Epithelial cell of esophagus (primary cell): Measurements from ENCODE around the gene PCNX1.

Experiments
- DNase-seq: peaks from one replicate; pipeline ENCODE4 v3.0.0; 2010; ENCODE audit warnings: low read depth
- H3K4me3 ChIP-seq: 2 replicates; pipeline ENCODE4 v1.5.1; 2011; ENCODE audit warnings: mild to moderate bottlenecking, low read length, control low read depth
- TF ChIP-seq, protein P1 (sequence below): IDR thresholded peaks from 2 replicates; pipeline ENCODE4 v1.5.1; 2011; ENCODE audit warnings: low read depth, mild to moderate bottlenecking, low read length, control low read depth, inconsistent platforms; ENCODE audit not compliant: insufficient read depth; ENCODE audit errors: missing control alignments

Gene PCNX1

DNA sequence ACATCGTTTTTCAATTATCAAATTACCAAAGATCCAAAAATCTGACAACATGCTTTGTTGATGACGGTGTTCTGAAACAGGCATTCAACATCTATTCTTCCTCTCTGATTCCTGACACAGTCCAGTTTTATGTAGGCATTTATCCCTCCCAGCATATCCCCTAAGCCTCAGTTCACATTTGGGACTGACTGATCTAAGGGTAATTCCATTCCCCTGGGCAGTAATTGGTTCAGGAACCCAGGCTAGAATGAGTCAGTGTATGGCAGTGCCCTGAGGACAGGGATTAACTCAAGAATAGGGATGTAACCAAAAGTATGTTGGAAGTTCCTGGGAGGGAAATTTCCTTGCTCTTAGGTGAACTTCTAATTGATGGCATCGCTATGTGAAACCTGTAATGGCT lies 10.3 kb upstream of the PCNX1 start:
- TF ChIP-seq, protein P1, sequence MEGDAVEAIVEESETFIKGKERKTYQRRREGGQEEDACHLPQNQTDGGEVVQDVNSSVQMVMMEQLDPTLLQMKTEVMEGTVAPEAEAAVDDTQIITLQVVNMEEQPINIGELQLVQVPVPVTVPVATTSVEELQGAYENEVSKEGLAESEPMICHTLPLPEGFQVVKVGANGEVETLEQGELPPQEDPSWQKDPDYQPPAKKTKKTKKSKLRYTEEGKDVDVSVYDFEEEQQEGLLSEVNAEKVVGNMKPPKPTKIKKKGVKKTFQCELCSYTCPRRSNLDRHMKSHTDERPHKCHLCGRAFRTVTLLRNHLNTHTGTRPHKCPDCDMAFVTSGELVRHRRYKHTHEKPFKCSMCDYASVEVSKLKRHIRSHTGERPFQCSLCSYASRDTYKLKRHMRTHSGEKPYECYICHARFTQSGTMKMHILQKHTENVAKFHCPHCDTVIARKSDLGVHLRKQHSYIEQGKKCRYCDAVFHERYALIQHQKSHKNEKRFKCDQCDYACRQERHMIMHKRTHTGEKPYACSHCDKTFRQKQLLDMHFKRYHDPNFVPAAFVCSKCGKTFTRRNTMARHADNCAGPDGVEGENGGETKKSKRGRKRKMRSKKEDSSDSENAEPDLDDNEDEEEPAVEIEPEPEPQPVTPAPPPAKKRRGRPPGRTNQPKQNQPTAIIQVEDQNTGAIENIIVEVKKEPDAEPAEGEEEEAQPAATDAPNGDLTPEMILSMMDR = no peak

DNA sequence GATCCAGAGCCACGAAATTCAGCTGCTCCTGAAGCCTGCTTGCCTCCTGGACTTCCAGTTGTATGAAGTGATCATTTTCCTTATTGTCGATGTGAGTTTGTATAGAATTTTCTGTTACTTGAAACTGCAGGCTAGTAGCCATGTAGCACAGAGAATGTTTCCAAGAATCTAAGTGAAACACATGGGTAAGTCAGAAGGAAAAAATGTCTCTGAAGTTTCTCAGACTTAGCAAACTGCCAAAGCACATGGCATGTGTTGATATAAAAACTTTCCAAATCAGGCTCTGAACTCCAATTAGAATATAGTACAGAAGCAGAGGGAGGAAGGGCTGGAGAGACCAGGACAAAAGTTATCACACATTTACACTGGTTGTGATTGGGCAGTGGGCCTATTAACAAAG lies 9.8 kb upstream of the PCNX1 start:
- no peak overlapping the region for H3K4me3 ChIP-seq
- TF ChIP-seq, protein P1 = no peak
- no peak for DNase-seq

More for the DNA sequence above, 10.3 kb upstream of the PCNX1 start:
- no peak overlapping the region for H3K4me3 ChIP-seq
- peak; percentile 46 for DNase-seq

DNA sequence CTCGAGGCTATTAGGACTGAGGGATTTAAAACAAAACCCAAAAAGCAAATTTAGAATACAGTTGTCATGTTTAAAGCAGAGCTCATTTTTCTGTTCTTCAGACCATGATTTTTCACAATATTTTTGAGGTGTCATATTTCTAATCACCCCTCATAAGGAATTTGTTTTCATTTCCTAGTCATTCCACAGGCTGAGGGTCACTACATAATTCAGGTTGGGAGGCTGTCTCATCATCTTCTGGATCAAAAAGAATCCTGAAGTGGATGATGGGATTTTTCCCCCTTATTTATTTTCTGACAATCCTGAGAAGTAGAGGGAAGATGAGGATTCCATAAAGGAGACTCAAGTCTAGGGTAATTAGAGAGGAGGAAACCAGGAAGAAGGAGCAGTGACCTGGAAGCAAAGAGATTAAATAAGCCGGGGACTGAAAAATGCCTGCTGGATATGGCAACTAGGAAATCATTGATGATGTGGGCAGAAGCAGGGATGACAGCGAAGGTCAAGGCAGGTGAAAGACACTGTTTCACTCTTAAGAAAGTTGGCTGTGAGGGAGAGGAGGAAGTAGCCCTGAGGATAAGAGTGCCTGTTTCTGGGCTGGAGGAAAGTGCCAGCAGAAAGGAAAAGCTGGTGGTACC lies 9.0 kb upstream of the PCNX1 start:
- no peak for DNase-seq
- TF ChIP-seq, protein P1 = no peak
- H3K4me3 ChIP-seq = no peak overlapping the region

DNA sequence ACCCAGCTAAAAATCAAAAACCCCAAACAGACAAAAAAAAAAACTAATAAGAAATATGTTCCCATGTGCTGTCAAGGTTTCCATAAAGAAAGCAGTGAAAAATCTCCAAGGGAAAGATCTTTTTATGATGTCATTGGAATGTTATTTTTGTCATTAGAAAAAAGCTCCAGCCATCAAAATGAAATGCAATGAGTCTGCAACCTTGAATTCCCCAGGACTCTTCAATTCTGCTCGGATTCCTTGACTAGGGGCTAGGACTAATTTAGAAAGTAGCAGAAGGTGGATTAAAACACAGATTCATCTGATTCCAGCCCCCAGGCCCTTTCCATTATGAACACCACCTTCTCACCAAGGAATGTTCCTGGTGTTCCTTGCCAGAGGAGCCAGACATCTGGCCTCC lies 6.0 kb upstream of the PCNX1 start:
- no peak for DNase-seq
- TF ChIP-seq, protein P1 = no peak
- no peak overlapping the region for H3K4me3 ChIP-seq

DNA sequence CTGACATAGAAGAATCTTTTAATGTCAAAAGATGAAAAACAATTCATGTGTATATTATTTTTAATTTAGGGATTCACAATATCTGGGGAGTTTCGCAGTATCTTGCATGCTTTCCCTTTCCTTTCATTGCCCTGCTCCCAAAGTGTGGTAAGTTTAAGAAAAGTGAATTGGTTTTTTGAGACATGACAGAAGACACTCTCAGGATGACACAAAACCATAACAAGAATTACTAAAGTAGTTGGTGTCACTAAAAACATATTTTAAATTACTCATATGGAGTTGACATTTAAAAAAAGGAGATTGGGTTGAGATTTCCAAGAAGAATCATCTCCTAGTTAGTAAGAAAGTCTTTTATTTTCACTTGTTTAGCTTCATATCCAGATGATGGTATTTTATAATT lies 5.1 kb upstream of the PCNX1 start:
- no peak overlapping the region for H3K4me3 ChIP-seq
- no peak for DNase-seq
- TF ChIP-seq, protein P1 = no peak

DNA sequence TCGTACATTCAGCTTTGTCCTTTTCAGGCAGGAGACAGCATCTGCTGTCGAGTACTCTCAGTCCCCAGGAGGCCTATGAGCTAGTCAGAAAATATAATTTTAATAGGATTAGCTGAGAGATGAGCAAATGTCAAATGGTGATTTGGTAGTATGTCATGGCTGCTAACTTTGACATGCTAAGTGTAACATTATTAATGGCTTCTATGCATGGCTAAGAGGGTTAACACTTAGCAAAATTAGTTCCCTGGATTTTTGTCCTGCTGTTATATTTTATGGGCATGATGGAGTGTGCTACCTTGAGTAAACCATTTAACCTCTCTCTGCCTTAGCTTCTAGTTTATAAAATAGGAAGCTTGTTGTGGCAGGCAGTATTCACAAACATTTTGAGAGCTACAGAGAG lies 2.9 kb upstream of the PCNX1 start:
- no peak overlapping the region for H3K4me3 ChIP-seq
- no peak for DNase-seq
- TF ChIP-seq, protein P1 = no peak

DNA sequence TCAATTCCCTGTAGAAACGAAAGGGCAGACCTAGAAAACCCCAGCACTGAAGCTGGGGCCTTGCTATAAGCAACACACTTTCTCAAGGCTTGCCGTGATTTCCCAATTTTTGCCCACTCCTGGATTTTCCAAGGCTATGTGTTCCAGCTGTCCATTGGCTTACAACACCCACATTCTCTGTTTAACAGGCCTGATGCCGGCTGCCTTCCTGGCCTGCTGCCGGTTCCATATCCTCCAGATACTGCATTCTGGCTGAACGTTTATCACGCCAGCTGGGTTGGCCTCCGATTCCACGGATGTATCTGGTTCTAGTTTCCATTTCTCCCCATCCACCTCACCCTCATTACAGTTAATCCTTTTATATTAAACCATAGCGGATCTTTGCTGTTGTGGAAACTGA lies 2.0 kb upstream of the PCNX1 start:
- TF ChIP-seq, protein P1 = no peak
- DNase-seq = no peak
- no peak overlapping the region for H3K4me3 ChIP-seq
